HEK293 (cell line): ENCODE results near the gene KLHL29.

ENCODE experiments used
- CTCF ChIA-PET: fragments of 350-600 bp; formaldehyde crosslinking; extraction: SDS; loops from one replicate; lab custom pipeline; 2021; ENCODE audit warnings: antibody characterized with exemption; lab: Yijun Ruan, JAX
- POLR2A ChIA-PET: fragments of 300-600 bp; formaldehyde crosslinking; extraction: SDS; loops from one replicate; lab custom pipeline; 2020; ENCODE audit warnings: antibody characterized with exemption, inconsistent platforms; lab: Yijun Ruan, JAX
- H3K27ac ChIP-seq: fragments of 200-500 bp; sonication (Bioruptor generic); 2 replicates; pipeline ENCODE4 v1.5.1; 2014; ENCODE audit warnings: low read depth, low read length, control low read depth, inconsistent platforms; ENCODE audit errors: extremely low read depth
- H3K36me3 ChIP-seq, 2 experiments: fragments of 200-500 bp in 1 of 2; sonication (Bioruptor generic) in 1 of 2; 1 replicate in 1 of 2; 2 replicates in 1 of 2; pipeline ENCODE4 v1.5.1; 2014 to 2017; ENCODE audit warnings: inconsistent platforms in 2 of 2, low read length in 2 of 2; ENCODE audit not compliant: control insufficient read depth in 2 of 2, insufficient read depth in 1 of 2
- H3K4me1 ChIP-seq: fragments of 200-500 bp; sonication (Bioruptor generic); 2 replicates; pipeline ENCODE4 v1.5.1; 2014; ENCODE audit warnings: mild to moderate bottlenecking, low read length, inconsistent platforms; ENCODE audit not compliant: control insufficient read depth, insufficient read depth
- H3K4me3 ChIP-seq: 2 replicates; pipeline ENCODE4 v1.5.1; 2011; ENCODE audit warnings: low read depth, mild to moderate bottlenecking, control low read depth, low read length, moderate library complexity
- H3K9me3 ChIP-seq: fragments of 200-500 bp; sonication (Bioruptor generic); 2 replicates; pipeline ENCODE4 v1.5.1; 2014; ENCODE audit warnings: low read depth, low read length, inconsistent platforms; ENCODE audit not compliant: control insufficient read depth, insufficient read depth
- GLIS1 ChIP-seq: fragments of 450-650 bp; formaldehyde crosslinking; IDR thresholded peaks from 2 replicates; pipeline ENCODE4 v1.5.1; 2016; ENCODE audit warnings: missing biosample characterization, missing genetic modification characterization
- MYNN ChIP-seq: fragments of 450-650 bp; formaldehyde crosslinking; IDR thresholded peaks from 2 replicates; pipeline ENCODE4 v1.5.1; 2016; ENCODE audit warnings: missing biosample characterization, missing genetic modification characterization, borderline replicate concordance
- OSR2 ChIP-seq: fragments of 450-650 bp; formaldehyde crosslinking; IDR thresholded peaks from 2 replicates; pipeline ENCODE4 v1.5.1; 2016; ENCODE audit warnings: missing biosample characterization, missing genetic modification characterization
- ZBTB8A ChIP-seq: fragments of 450-650 bp; formaldehyde crosslinking; IDR thresholded peaks from 2 replicates; pipeline ENCODE4 v1.5.1; 2016; ENCODE audit warnings: missing biosample characterization, missing genetic modification characterization
- ZNF157 ChIP-seq: fragments of 450-650 bp; formaldehyde crosslinking; IDR thresholded peaks from 2 replicates; pipeline ENCODE4 v1.5.1; 2016; ENCODE audit warnings: missing biosample characterization, missing genetic modification characterization
- ZNF169 ChIP-seq: fragments of 450-650 bp; formaldehyde crosslinking; IDR thresholded peaks from 2 replicates; pipeline ENCODE4 v1.5.1; 2016; ENCODE audit warnings: missing biosample characterization, missing genetic modification characterization
- ZNF501 ChIP-seq: fragments of 450-650 bp; formaldehyde crosslinking; IDR thresholded peaks from 2 replicates; pipeline ENCODE4 v1.5.1; 2016; ENCODE audit warnings: missing biosample characterization, missing genetic modification characterization
- ZNF514 ChIP-seq: fragments of 450-650 bp; formaldehyde crosslinking; IDR thresholded peaks from 2 replicates; pipeline ENCODE4 v1.5.1; 2016; ENCODE audit warnings: missing biosample characterization, missing genetic modification characterization
- ZNF549 ChIP-seq: fragments of 450-650 bp; IDR thresholded peaks from 2 replicates; pipeline ENCODE4 v1.5.1; 2018; ENCODE audit warnings: missing biosample characterization, missing genetic modification characterization, mild to moderate bottlenecking, inconsistent platforms, moderate library complexity
- ZNF629 ChIP-seq: fragments of 450-650 bp; formaldehyde crosslinking; IDR thresholded peaks from 2 replicates; pipeline ENCODE4 v1.5.1; 2017; ENCODE audit warnings: missing biosample characterization, missing genetic modification characterization
- ZNF837 ChIP-seq: fragments of 450-650 bp; formaldehyde crosslinking; IDR thresholded peaks from 2 replicates; pipeline ENCODE4 v1.5.1; 2016; ENCODE audit warnings: missing biosample characterization, missing genetic modification characterization
- ZSCAN16 ChIP-seq: fragments of 450-650 bp; formaldehyde crosslinking; IDR thresholded peaks from 2 replicates; pipeline ENCODE4 v1.5.1; 2016; ENCODE audit warnings: missing biosample characterization, missing genetic modification characterization
- TF ChIP-seq, protein P1 (sequence below): fragments of 450-650 bp; formaldehyde crosslinking; IDR thresholded peaks from 2 replicates; pipeline ENCODE4 v1.5.1; 2016; ENCODE audit warnings: missing biosample characterization, missing genetic modification characterization
- TF ChIP-seq, protein P2 (sequence below): fragments of 450-650 bp; formaldehyde crosslinking; IDR thresholded peaks from 2 replicates; pipeline ENCODE4 v1.5.1; 2016; ENCODE audit warnings: missing biosample characterization, missing genetic modification characterization
- TF ChIP-seq, protein P3 (sequence below): fragments of 450-650 bp; formaldehyde crosslinking; conservative IDR thresholded peaks from 2 replicates; pipeline ENCODE4 v1.5.1; 2016; ENCODE audit warnings: low read depth, missing biosample characterization, missing genetic modification characterization
- TF ChIP-seq, protein P4 (sequence below): fragments of 450-650 bp; formaldehyde crosslinking; IDR thresholded peaks from 2 replicates; pipeline ENCODE4 v1.5.1; 2016; ENCODE audit warnings: missing biosample characterization, missing genetic modification characterization

KLHL29 gene

DNA sequence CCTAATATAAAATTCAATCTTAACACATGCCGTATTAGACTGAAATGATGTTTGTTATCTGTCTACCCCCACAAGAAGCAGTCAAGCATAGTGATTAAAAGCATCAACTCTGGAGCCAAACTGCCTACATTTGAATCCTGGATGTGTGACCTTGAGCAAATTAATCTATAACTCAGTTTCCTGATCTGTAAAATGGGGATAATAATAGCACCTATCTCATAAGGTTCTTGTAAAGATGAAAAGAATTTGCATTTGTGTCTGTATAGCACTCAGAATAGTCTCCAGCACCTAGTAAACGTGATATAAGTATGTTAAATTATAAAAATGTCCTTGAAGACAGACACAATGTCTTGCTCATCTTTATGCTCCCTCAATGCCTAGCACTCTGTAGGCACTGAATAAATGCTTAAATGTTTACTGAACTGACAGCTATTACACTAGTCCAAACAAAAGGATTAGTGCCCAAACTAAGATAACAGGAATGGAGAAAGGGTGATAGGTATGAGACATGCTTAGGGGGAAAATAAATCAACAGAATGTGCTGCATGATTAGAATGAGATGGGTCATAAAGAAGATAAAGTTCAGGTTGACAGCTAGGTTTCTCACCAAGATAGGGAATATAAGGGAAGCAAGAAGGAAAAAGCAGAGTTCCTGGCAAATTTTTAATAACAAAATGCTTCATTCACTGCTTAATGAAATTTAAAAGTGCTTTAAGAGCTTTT, 361.3 kb downstream of the KLHL29 start:
- Histone ChIP-seq H3K27ac (no peak overlapping the region), H3K36me3 (no peaks in the 10 kb centered on the region), H3K9me3 (no peaks in the 10 kb centered on the region), H3K4me3 (no peak overlapping the region), H3K4me1 (no peaks in the 10 kb centered on the region)
- ChIA-PET CTCF (interaction anchor here (0.6 kb wide), 1 partner anchor 57 kb away, joined by 3 read pairs; no protein-coding TSS in a partner anchor), POLR2A (no interaction called here)
- TF ChIP-seq ZNF837 (tag by site-specific recombination) = no peak
- no peak for TF ChIP-seq ZNF157 (tag by site-specific recombination)
- TF ChIP-seq ZNF549 (tag by site-specific recombination) = no peak
- TF ChIP-seq ZBTB8A (tag by site-specific recombination) = no peak
- no peak for TF ChIP-seq ZSCAN16 (tag by site-specific recombination)
- TF ChIP-seq, protein P1, sequence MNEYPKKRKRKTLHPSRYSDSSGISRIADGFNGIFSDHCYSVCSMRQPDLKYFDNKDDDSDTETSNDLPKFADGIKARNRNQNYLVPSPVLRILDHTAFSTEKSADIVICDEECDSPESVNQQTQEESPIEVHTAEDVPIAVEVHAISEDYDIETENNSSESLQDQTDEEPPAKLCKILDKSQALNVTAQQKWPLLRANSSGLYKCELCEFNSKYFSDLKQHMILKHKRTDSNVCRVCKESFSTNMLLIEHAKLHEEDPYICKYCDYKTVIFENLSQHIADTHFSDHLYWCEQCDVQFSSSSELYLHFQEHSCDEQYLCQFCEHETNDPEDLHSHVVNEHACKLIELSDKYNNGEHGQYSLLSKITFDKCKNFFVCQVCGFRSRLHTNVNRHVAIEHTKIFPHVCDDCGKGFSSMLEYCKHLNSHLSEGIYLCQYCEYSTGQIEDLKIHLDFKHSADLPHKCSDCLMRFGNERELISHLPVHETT (tag by site-specific recombination) = no peak
- TF ChIP-seq GLIS1 (tag by site-specific recombination) = no peak
- TF ChIP-seq, protein P2, sequence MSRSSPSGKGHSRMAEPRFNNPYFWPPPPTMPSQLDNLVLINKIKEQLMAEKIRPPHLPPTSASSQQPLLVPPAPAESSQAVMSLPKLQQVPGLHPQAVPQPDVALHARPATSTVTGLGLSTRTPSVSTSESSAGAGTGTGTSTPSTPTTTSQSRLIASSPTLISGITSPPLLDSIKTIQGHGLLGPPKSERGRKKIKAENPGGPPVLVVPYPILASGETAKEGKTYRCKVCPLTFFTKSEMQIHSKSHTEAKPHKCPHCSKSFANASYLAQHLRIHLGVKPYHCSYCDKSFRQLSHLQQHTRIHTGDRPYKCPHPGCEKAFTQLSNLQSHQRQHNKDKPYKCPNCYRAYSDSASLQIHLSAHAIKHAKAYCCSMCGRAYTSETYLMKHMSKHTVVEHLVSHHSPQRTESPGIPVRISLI (tag by site-specific recombination) = no peak
- TF ChIP-seq ZNF501 (tag by site-specific recombination) = no peak
- TF ChIP-seq MYNN (tag by site-specific recombination) = no peak
- TF ChIP-seq, protein P3, sequence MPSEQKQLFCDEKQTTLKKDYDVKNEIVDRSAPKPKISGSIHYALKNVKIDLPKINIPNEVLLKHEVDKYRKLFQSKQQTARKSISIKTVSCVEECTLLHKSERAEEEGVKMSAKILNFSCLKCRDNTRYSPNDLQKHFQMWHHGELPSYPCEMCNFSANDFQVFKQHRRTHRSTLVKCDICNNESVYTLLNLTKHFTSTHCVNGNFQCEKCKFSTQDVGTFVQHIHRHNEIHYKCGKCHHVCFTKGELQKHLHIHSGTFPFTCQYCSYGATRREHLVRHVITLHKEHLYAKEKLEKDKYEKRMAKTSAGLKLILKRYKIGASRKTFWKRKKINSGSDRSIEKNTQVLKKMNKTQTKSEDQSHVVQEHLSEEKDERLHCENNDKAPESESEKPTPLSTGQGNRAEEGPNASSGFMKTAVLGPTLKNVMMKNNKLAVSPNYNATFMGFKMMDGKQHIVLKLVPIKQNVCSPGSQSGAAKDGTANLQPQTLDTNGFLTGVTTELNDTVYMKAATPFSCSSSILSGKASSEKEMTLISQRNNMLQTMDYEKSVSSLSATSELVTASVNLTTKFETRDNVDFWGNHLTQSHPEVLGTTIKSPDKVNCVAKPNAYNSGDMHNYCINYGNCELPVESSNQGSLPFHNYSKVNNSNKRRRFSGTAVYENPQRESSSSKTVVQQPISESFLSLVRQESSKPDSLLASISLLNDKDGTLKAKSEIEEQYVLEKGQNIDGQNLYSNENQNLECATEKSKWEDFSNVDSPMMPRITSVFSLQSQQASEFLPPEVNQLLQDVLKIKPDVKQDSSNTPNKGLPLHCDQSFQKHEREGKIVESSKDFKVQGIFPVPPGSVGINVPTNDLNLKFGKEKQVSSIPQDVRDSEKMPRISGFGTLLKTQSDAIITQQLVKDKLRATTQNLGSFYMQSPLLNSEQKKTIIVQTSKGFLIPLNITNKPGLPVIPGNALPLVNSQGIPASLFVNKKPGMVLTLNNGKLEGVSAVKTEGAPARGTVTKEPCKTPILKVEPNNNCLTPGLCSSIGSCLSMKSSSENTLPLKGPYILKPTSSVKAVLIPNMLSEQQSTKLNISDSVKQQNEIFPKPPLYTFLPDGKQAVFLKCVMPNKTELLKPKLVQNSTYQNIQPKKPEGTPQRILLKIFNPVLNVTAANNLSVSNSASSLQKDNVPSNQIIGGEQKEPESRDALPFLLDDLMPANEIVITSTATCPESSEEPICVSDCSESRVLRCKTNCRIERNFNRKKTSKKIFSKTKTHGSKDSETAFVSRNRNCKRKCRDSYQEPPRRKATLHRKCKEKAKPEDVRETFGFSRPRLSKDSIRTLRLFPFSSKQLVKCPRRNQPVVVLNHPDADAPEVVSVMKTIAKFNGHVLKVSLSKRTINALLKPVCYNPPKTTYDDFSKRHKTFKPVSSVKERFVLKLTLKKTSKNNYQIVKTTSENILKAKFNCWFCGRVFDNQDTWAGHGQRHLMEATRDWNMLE = no peak
- TF ChIP-seq OSR2 = no peak
- TF ChIP-seq, protein P4, sequence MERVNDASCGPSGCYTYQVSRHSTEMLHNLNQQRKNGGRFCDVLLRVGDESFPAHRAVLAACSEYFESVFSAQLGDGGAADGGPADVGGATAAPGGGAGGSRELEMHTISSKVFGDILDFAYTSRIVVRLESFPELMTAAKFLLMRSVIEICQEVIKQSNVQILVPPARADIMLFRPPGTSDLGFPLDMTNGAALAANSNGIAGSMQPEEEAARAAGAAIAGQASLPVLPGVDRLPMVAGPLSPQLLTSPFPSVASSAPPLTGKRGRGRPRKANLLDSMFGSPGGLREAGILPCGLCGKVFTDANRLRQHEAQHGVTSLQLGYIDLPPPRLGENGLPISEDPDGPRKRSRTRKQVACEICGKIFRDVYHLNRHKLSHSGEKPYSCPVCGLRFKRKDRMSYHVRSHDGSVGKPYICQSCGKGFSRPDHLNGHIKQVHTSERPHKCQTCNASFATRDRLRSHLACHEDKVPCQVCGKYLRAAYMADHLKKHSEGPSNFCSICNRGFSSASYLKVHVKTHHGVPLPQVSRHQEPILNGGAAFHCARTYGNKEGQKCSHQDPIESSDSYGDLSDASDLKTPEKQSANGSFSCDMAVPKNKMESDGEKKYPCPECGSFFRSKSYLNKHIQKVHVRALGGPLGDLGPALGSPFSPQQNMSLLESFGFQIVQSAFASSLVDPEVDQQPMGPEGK (tag by site-specific recombination) = no peak
- no peak for TF ChIP-seq ZNF629
- TF ChIP-seq ZNF169 (tag by site-specific recombination) = no peak
- no peak for TF ChIP-seq ZNF514 (tag by site-specific recombination)
